Mammary epithelial cell (primary cell): Measurements from ENCODE around the gene FRMD8.

Source experiments
- CTCF ChIP-seq, 2 donors: IDR thresholded peaks in 1 of 2; conservative IDR thresholded peaks in 1 of 2; 2 replicates each; pipeline ENCODE4 v1.5.1; 2011 to 2012; ENCODE audit warnings: inconsistent platforms in 2 of 2, low read length in 2 of 2, mild to moderate bottlenecking in 2 of 2, control low read depth in 1 of 2, low read depth in 1 of 2; ENCODE audit not compliant: insufficient read depth in 1 of 2; ENCODE audit errors: extremely low read depth in 1 of 2
- EZH2 ChIP-seq: IDR thresholded peaks from 2 replicates; pipeline ENCODE4 v1.6.1; 2012; ENCODE audit warnings: low read length, inconsistent platforms, borderline replicate concordance

DNA sequence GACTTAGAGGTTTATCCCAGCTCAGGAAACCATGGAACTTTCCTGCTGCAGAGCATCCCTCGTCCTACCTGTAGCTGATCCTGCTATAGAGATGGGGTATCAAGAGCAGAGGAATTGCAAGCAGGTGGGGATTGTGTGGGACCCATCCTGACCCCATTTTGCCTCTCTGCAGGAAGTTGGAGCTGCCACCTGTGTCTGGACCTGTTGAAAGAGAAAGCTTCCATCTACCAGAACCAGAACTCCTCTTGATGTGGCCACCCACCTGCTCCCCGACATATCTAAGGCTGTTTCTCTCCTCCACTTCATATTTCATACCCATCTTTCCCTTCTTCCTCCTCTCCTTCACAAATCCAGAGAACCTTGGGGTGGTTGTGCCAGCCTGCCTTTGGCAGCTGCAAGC is 34.9 kb upstream of the FRMD8 start:
- TF ChIP-seq CTCF (conservative IDR thresholded peaks at IDR 0.05 in 1 of 2, IDR thresholded peaks at IDR 0.05 in 1 of 2; ENCODE audit: extremely low read depth in 1 of 2, insufficient read depth in 1 of 2, low read depth in 1 of 2, low read length in 2 of 2) (no peak), EZH2 (no peak)
